Occipital lobe (tissue), 1 donor: ENCODE measurements around the gene PPP1R26. TPM values are rescaled to one million over a fixed set of nuclear protein-coding genes. Genes with fewer than 3 reads are reported as not detected.

Source experiments
- total RNA-seq: library from RNA; depleted of rRNA; stranded (reverse); fragments of >200 nt; gene quantifications from one replicate; pipeline ENCODE4 v1.2.3, GENCODE V29; 2014

Gene PPP1R26
- total RNA-seq, 1 donor from 2014 or later, result 38.5 TPM

Other genes with a start within 250 kb of the PPP1R26 start
- 9.7 TPM for gene MRPS2, start 20.9 kb downstream of the PPP1R26 start, total RNA-seq
- not detected for gene LCN1, start 41.7 kb downstream of the PPP1R26 start, total RNA-seq
- gene OBP2A, start 66.3 kb downstream of the PPP1R26 start, total RNA-seq, result not detected
- not detected for gene PAEP, start 82.0 kb downstream of the PPP1R26 start, total RNA-seq
- not detected for gene GLT6D1, start 159.8 kb downstream of the PPP1R26 start, total RNA-seq
- gene LCN9, start 183.5 kb downstream of the PPP1R26 start, total RNA-seq, result not detected
- gene SOHLH1, start 219.7 kb downstream of the PPP1R26 start, total RNA-seq, result not detected
- 2.7 TPM for gene KCNT1, start 222.4 kb downstream of the PPP1R26 start, total RNA-seq